H1 (cell line): ENCODE data around the gene P4HA1. TPM values are rescaled to one million over a fixed set of nuclear protein-coding genes. Genes with fewer than 3 reads are reported as not detected.
A peak's percentile ranks its signal among the peaks of the same experiment; 100 is the strongest.

Experiments
- HDAC2 ChIP-seq, 2 experiments: fragments of 300-600 bp in 1 of 2; sonication (generic) in 1 of 2; IDR thresholded peaks; 2 replicates each; pipeline ENCODE4 v1.6.1; 2011 to 2012; ENCODE audit warnings: low read depth in 2 of 2, low read length in 2 of 2, mild to moderate bottlenecking in 2 of 2, moderate library complexity in 2 of 2, borderline replicate concordance in 1 of 2, inconsistent platforms in 1 of 2
- PHF8 ChIP-seq: fragments of 200-600 bp; sonication (generic); conservative IDR thresholded peaks from 2 replicates; pipeline ENCODE4 v1.7.1; 2012; ENCODE audit warnings: low read depth, mild to moderate bottlenecking, inconsistent platforms, low read length, moderate library complexity
- polyA plus RNA-seq, 7 experiments: library from polyadenylated mRNA; depleted of rRNA in 3 of 7; stranded (reverse) in 5 of 7; unstranded in 2 of 7; fragments of >200 nt in 5 of 7; fragments of 200-250 nt in 2 of 7; gene quantifications; 1 replicate in 5 of 7; 2 replicates in 1 of 7; 4 replicates in 1 of 7; pipeline versions ENCODE4 v1.2.1 to v1.2.3, GENCODE V29; 2011 to 2013; ENCODE audit warnings: missing spikeins in 2 of 7, mixed read lengths in 2 of 7
- total RNA-seq: library from RNA; stranded (reverse); fragmentation: NEBNext Ultra II Directional; extraction: Animal tissue kit (Norgen Biotek cat#: 25700); gene quantifications from 2 replicates; pipeline ENCODE4 v1.2.1, GENCODE V29; 2021
- TF ChIP-seq, protein P1 (sequence below): IDR thresholded peaks from 2 replicates; pipeline ENCODE4 v1.6.1; 2012; ENCODE audit warnings: low read length, inconsistent platforms

Gene P4HA1
- total and polyA plus RNA-seq, 2 of the 8 experiments (the other 6 are each of a cell fraction or from before 2014, with no cell fraction given) = 12.0 to 25.7 TPM

DNA sequence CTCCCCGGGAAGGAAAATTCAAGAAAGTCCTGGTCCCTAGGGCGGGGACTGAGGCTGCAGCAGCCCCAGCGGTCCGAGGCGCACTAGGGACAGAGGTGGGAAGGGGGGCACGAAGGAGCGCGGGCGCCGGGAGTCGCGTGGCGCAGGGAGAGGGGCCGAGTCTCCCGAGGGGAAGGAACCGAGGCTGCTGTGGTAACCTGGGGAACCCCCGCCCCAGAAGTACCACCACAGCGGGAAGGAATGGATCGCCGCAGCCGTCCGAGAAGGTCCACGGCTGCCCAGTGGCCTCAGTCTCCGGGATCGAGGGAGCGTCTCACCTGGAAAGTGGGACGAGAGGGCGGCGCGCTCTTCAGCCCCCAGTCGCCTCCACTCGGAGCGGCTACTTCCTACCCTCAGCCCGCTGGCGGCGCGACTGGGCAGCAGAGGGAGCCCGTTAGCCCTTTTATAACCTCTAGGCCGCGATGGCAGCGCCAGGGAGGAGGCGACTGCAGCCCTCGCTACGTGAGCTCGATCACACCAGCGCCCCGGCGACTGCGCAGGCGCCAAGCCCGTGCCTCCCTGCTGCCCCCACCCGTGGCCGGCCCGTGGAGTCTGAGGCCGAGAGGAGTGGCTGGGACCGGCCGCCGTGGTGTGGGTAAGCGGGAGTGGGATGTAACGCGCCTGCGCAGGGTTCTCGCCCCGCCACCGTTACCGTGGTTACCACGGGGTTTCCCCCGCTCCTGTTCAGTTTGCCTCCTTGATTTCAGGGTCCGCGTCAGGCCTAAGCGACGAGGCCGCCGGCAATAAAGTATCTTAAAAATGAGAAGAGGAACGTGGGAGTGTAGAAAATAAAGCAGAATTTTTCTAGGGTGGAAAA lies at the start of gene P4HA1 (continued):
- TF ChIP-seq PHF8 (peak; percentile 77; the same call in 1 of the 2 replicates), HDAC2 (IDR thresholded peaks at IDR 0.05; ENCODE audit: borderline replicate concordance in 1 of 2, low read depth in 2 of 2, low read length in 2 of 2) (peak in 1 of 2 experiments; percentile 49; a peak in 1 of 4 replicates)
- TF ChIP-seq, protein P1, sequence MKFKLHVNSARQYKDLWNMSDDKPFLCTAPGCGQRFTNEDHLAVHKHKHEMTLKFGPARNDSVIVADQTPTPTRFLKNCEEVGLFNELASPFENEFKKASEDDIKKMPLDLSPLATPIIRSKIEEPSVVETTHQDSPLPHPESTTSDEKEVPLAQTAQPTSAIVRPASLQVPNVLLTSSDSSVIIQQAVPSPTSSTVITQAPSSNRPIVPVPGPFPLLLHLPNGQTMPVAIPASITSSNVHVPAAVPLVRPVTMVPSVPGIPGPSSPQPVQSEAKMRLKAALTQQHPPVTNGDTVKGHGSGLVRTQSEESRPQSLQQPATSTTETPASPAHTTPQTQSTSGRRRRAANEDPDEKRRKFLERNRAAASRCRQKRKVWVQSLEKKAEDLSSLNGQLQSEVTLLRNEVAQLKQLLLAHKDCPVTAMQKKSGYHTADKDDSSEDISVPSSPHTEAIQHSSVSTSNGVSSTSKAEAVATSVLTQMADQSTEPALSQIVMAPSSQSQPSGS = 0 out of 2 replicates have a peak, but pooled peaks have one; percentile 22
